Stimulated activated CD4-positive, alpha-beta T cell treated with anti-CD3 and anti-CD28 coated beads, Interleukin-4, amount 100 ng/mL, for 48 hours (primary cell): ENCODE measurements around the gene TBC1D25.

Source experiments
- DNase-seq, 2 donors: peaks; one replicate each; pipeline ENCODE4 v3.0.0-alpha.2; 2020; ENCODE audit warnings: low read depth in 2 of 2

Gene TBC1D25

GRCh38 chrX:48560681-48561080, 21.2 kb downstream of the TBC1D25 start:
- no peak for DNase-seq

- no peak for DNase-seq
Measured at GRCh38 chrX:48569958-48570357, 30.4 kb downstream of the TBC1D25 start.

- DNase-seq: no peak
Measured at GRCh38 chrX:48573690-48574269, 34.3 kb downstream of the TBC1D25 start.

- DNase-seq: peak; percentile 83 to 86
Measured at GRCh38 chrX:48574270-48575266, 35.1 kb downstream of the TBC1D25 start, which contains the start of gene RBM3. Gene RBM3 (plus strand): TSS chrX:48574484. CDS start chrX:48575181, 697 bp downstream.

GRCh38 chrX:48575642-48576041, 36.1 kb downstream of the TBC1D25 start:
- DNase-seq: no peak

- no peak for DNase-seq
Measured at GRCh38 chrX:48576108-48576507, 36.6 kb downstream of the TBC1D25 start.

GRCh38 chrX:48578661-48579128, 39.2 kb downstream of the TBC1D25 start:
- no peak for DNase-seq

- no peak for DNase-seq
Measured at GRCh38 chrX:48579259-48579658, 39.7 kb downstream of the TBC1D25 start.

GRCh38 chrX:48580662-48581061, 41.1 kb downstream of the TBC1D25 start:
- DNase-seq: no peak

- DNase-seq: no peak
Measured at GRCh38 chrX:48584698-48585097, 45.2 kb downstream of the TBC1D25 start.

- no peak for DNase-seq
Measured at GRCh38 chrX:48589482-48590162, 50.1 kb downstream of the TBC1D25 start.

GRCh38 chrX:48590203-48591103, 50.9 kb downstream of the TBC1D25 start:
- no peak for DNase-seq

- DNase-seq: no peak
Measured at GRCh38 chrX:48591255-48591791, 51.8 kb downstream of the TBC1D25 start.

- DNase-seq: no peak
Measured at GRCh38 chrX:48592971-48593370, 53.5 kb downstream of the TBC1D25 start.

GRCh38 chrX:48595929-48596328, 56.4 kb downstream of the TBC1D25 start:
- DNase-seq: no peak

GRCh38 chrX:48597353-48598264, 58.1 kb downstream of the TBC1D25 start, which contains the start of gene WDR13:
Gene WDR13 (plus strand): TSS chrX:48597492. CDS start chrX:48597997, 505 bp downstream.
- DNase-seq: peak; percentile 76 to 82

GRCh38 chrX:48598614-48599013, 59.1 kb downstream of the TBC1D25 start:
- DNase-seq: no peak

- DNase-seq: no peak
Measured at GRCh38 chrX:48599341-48599740, 59.8 kb downstream of the TBC1D25 start.

- DNase-seq: no peak
Measured at GRCh38 chrX:48600226-48600625, 60.7 kb downstream of the TBC1D25 start.
